ENCODE measurements around the gene LCN12.
A peak's percentile ranks its signal among the peaks of the same experiment; 100 is the strongest.

The LCN12 gene

GRCh38 chr9:136963751-136964150, 11.7 kb downstream of the LCN12 start:
- no peak overlapping the region for H3K27ac ChIP-seq (ENCODE audit: low read length)
- no peaks in the 10 kb centered on the region for H3K36me3 ChIP-seq (replicated peaks; ENCODE audit: low read depth, low read length)
- no peaks in the 10 kb centered on the region for H4K20me1 ChIP-seq (ENCODE audit: insufficient read depth, low read length)
- H3K79me2 ChIP-seq (ENCODE audit: low read length), result no peaks in the 10 kb centered on the region
- no peak overlapping the region for H2AFZ ChIP-seq (ENCODE audit: low read depth, low read length)
- no peak overlapping the region for H3K4me3 ChIP-seq (ENCODE audit: low read length)
- no peaks in the 10 kb centered on the region for H3K9me3 ChIP-seq (ENCODE audit: insufficient read depth, low read length)
- no peak overlapping the region for H3K9ac ChIP-seq (ENCODE audit: low read length)
- no peaks in the 10 kb centered on the region for H3K4me1 ChIP-seq (ENCODE audit: low read length)
- no peak overlapping the region for H3K4me2 ChIP-seq (ENCODE audit: low read length)
- no peaks in the 10 kb centered on the region for H3K27me3 ChIP-seq (ENCODE audit: low read depth, low read length)
- TF ChIP-seq EZH2phosphoT487 (IDR thresholded peaks at IDR 0.05; ENCODE audit: low read depth) (no peak), CTCF (IDR thresholded peaks at IDR 0.05; ENCODE audit: low read depth, low read length) (no peak)

- H3K36me3 ChIP-seq (replicated peaks; ENCODE audit: low read depth, low read length), result no peaks in the 10 kb centered on the region
- no peak overlapping the region for H3K4me2 ChIP-seq (ENCODE audit: low read length)
- H3K9me3 ChIP-seq (ENCODE audit: insufficient read depth, low read length), result no peaks in the 10 kb centered on the region
- no peak overlapping the region for H2AFZ ChIP-seq (ENCODE audit: low read depth, low read length)
- no peaks in the 10 kb centered on the region for H3K4me1 ChIP-seq (ENCODE audit: low read length)
- TF ChIP-seq CTCF (IDR thresholded peaks at IDR 0.05; ENCODE audit: low read depth, low read length), result no peak
- no peak for TF ChIP-seq EZH2phosphoT487 (IDR thresholded peaks at IDR 0.05; ENCODE audit: low read depth)
- H4K20me1 ChIP-seq (ENCODE audit: insufficient read depth, low read length), result no peaks in the 10 kb centered on the region
- no peaks in the 10 kb centered on the region for H3K27me3 ChIP-seq (ENCODE audit: low read depth, low read length)
- H3K79me2 ChIP-seq (ENCODE audit: low read length), result no peaks in the 10 kb centered on the region
- H3K27ac ChIP-seq (ENCODE audit: low read length), result no peak overlapping the region
- H3K4me3 ChIP-seq (ENCODE audit: low read length), result no peak overlapping the region
- H3K9ac ChIP-seq (ENCODE audit: low read length), result no peak overlapping the region
These were observed 12.2 kb downstream of the LCN12 start for GRCh38 chr9:136964171-136964689.

- H3K36me3 ChIP-seq (replicated peaks; ENCODE audit: low read depth, low read length), result no peaks in the 10 kb centered on the region
- no peak overlapping the region for H3K27ac ChIP-seq (ENCODE audit: low read length)
- H3K4me1 ChIP-seq (ENCODE audit: low read length), result no peaks in the 10 kb centered on the region
- H2AFZ ChIP-seq (ENCODE audit: low read depth, low read length), result no peak overlapping the region
- H4K20me1 ChIP-seq (ENCODE audit: insufficient read depth, low read length), result no peaks in the 10 kb centered on the region
- no peak overlapping the region for H3K4me3 ChIP-seq (ENCODE audit: low read length)
- no peaks in the 10 kb centered on the region for H3K79me2 ChIP-seq (ENCODE audit: low read length)
- H3K27me3 ChIP-seq (ENCODE audit: low read depth, low read length), result no peaks in the 10 kb centered on the region
- no peak overlapping the region for H3K9ac ChIP-seq (ENCODE audit: low read length)
- H3K4me2 ChIP-seq (ENCODE audit: low read length), result no peak overlapping the region
- H3K9me3 ChIP-seq (ENCODE audit: insufficient read depth, low read length), result no peaks in the 10 kb centered on the region
- no peak for TF ChIP-seq CTCF (IDR thresholded peaks at IDR 0.05; ENCODE audit: low read depth, low read length)
- TF ChIP-seq EZH2phosphoT487 (IDR thresholded peaks at IDR 0.05; ENCODE audit: low read depth), result no peak
These were observed 12.9 kb downstream of the LCN12 start for GRCh38 chr9:136964833-136965422.

- H2AFZ ChIP-seq (ENCODE audit: low read depth, low read length), result no peak overlapping the region; the same call in 1 of the 2 replicates
- no peaks in the 10 kb centered on the region for H4K20me1 ChIP-seq (ENCODE audit: insufficient read depth, low read length)
These were observed 13.9 kb downstream of the LCN12 start for GRCh38 chr9:136965771-136966484.

More at GRCh38 chr9:136965771-136966484, 13.9 kb downstream of the LCN12 start:
- H3K4me3 ChIP-seq (ENCODE audit: low read length), result peak overlapping the region; percentile 62
- H3K36me3 ChIP-seq (replicated peaks; ENCODE audit: low read depth, low read length), result no peaks in the 10 kb centered on the region
- H3K27ac ChIP-seq (ENCODE audit: low read length), result no peak overlapping the region
- no peaks in the 10 kb centered on the region for H3K79me2 ChIP-seq (ENCODE audit: low read length)
- no peaks in the 10 kb centered on the region for H3K27me3 ChIP-seq (ENCODE audit: low read depth, low read length)
- H3K9ac ChIP-seq (ENCODE audit: low read length), result no peak overlapping the region
- H3K4me1 ChIP-seq (ENCODE audit: low read length), result no peaks in the 10 kb centered on the region
- H3K4me2 ChIP-seq (ENCODE audit: low read length), result peak overlapping the region; percentile 65
- H3K9me3 ChIP-seq (ENCODE audit: insufficient read depth, low read length), result no peaks in the 10 kb centered on the region
- TF ChIP-seq CTCF (IDR thresholded peaks at IDR 0.05; ENCODE audit: low read depth, low read length), result no peak
- no peak for TF ChIP-seq EZH2phosphoT487 (IDR thresholded peaks at IDR 0.05; ENCODE audit: low read depth)
